GM19193 (cell line): ENCODE results near the gene LSS.

Experiments
- POLR2A ChIP-seq: IDR thresholded peaks from 4 replicates; pipeline ENCODE4 v1.6.1; 2011; ENCODE audit not compliant: insufficient read depth, insufficient read length; ENCODE audit errors: extremely low read depth

The LSS gene

DNA sequence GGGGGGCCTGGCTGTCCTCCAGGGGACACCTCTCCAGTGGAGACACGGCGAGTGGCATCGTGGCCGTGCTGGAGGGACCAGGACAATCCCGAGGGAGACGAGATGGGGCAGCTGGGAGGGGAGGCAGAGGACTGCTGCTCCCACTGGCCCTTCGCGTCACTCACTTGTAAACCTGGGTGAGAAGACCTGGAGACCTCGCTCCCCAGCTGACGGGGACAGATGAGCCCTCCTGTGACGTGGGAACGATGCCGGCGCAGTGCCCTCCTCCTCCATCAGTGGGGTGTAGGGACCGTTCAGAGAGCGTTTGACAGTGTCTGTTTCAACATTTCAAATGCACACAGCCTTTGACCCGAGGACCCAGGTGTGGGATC, 48.9 kb downstream of the LSS start:
- no peak for TF ChIP-seq POLR2A

DNA sequence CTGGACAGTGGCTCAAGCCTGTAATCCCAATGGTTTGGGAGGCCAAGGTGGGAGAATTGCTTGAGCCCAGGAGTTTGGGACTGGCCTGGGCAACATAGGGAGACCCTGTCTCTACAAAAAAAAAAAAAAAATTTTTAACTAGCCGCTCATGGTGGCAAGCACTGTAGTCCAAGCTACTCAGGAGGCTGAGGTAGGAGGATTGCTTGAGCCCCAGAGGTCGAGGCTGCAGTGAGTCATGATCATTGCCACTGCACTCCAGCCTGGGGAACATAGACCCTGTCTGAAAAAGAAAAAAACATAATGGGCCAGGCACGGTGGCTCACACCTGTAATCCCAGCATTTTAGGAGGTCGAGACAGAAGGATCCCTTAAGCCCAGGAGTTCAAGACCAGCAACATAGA, 49.6 kb downstream of the LSS start:
- TF ChIP-seq POLR2A, result no peak

DNA sequence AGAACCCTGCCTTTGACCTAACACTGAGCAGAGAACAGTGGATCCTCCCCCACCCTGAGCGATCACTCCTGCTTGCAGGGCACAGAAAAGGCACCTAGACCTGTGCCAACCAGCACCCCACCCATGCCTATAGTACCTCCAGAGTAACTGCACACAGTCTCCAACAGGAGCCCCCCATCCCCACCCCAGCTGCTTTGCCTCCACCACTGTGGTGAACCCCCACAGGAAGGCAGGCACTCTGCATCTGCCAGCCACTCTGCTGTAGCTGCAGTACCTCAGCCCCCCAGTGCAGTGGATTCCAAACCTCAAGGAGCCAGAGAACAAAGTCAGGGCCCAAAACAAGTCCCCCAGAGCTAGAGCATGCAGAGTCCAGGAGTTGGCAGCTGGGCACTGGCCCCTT, 55.0 kb downstream of the LSS start:
- no peak for TF ChIP-seq POLR2A

DNA sequence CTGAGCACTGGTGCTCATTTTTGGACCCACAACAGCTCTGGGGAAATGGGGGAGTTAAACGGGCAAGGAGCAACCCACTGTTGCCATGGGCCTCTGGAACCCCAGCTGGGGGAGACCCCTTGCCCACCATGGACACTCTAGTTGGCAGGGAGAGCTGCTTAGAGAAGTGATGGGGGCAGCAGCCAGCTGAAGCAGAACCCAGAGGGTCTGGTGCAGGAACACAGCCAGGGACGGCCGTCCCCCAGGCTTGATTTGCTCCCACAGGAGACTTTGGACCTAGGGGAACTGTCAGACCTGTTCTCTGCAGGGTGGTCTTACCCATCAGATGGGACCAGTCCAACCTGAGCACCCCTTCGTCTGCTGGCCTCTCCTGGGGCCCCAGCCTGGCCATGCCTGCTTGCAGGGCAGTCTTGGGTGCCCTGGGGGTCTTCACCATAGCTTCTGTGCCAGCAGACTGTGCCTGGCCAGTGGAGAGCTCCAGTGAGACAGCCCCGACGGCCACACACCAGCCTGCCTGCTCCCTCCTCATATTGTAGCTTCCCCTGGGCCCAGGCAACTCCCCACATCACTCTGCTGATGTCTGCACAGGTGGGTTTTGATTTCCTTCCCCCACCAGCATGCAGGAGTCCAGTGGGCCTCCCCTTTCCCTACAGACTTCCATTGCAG, 55.6 kb downstream of the LSS start:
- TF ChIP-seq POLR2A, result no peak

DNA sequence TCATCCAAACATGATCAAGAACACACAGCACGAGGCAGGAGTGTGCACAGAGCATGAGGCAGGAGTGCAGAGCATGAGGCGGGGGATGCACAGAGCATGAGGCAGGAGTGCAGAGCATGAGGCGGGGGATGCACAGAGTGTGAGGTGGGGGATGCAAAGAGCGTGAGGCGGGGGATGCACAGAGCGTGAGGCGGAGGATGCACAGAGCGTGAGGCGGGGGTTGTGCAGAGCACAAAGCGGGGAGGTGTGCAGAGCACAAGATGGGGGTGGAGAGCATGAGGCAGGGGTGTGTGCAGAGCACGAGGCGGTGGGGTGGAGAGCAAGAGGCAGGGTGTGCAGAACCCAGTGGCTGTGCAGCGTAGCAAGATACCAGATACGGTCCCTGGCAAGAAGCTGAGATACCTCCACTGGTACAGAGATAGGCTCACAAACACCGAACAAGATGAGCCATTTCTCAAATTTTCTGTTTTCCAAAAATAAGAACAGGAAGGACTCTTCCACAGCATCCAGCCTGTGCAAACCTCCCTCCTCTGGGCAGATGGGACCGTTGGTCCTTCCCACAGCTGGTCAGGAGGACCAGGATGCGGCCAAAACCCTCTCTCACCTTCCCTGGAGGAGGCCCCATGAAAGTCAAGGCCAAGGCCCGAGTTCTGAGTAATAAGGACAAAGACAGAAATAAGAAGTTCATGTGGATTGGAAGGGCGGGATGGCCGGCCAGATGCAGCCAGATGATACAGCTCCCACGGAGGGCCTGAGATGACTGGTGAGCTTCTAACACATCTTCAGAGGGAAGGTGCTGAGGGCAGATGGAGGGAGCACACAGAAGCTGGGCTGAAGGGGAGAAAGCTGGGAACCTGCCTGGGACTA, 56.3 kb downstream of the LSS start:
- TF ChIP-seq POLR2A, result no peak

DNA sequence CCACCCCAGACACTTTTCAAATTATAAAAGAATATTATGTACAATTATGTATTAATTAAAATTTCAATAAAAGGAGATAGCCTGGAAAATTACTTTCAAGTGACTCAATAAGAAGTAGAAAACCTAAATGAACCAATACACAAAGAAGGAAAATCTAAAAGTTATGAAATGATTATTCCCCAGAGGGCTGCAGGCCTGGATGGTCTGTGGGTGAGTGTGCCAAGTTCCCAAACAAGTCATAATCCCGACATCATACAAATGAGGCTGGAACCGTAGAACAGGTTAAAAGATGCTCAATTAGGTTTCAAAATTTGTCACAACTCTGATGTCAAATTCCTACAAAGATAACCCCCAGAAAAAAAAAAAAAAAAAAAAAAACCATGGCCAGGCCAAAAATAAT, 57.0 kb downstream of the LSS start:
- no peak for TF ChIP-seq POLR2A

DNA sequence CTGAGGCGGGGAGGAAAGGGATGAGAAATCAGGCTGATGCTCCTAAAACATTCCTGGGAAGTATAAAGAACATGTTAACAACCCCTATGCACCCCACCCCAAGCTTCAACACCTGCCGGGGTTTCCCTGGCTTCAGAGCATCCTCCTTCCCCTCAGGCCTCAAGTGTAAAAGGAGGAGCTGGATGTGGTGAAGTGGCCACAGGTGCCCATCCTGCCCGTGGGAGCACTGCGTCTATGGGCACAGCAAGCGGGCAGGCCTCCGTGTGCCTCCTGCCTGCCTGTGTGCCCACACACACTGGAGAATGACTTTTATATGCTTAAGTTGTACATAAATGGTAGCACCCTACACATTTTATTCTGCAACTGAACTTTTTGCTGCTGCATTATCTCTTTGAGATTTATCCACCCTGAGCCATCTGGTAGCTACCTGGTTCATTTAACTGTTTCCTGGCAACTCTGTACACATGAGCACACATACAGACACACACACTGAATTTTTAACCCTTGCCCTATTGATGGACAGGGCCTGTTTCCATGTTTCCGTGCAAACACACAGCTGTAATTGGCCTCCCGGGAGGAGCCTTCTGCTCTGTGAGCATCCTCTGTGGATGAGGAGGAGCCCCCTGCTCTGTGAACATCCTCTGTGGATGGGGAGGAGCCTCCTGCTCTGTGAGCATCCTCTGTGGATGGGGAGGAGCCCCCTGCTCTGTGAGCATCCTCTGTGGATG, 59.8 kb downstream of the LSS start:
- no peak for TF ChIP-seq POLR2A

DNA sequence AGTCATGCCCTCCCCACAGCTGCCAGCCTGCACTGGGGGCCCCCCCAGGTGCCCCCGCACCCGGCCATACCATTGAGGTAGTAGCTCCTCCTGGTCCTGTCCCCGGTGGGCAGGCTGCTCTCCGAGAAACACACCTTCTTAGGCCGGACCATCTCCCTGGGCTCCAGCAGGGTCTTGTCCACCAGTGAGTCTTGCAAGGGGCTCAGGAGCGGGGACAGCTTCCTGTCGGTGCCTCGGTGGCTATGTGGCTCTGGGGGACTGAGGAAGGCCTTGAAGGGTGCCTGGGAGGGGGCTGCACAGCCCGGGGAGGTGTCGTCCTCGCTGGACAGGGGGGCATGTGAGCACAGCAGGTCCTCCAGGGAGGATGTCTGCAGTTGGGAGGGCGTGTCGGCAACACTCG, 60.3 kb downstream of the LSS start:
- no peak for TF ChIP-seq POLR2A

DNA sequence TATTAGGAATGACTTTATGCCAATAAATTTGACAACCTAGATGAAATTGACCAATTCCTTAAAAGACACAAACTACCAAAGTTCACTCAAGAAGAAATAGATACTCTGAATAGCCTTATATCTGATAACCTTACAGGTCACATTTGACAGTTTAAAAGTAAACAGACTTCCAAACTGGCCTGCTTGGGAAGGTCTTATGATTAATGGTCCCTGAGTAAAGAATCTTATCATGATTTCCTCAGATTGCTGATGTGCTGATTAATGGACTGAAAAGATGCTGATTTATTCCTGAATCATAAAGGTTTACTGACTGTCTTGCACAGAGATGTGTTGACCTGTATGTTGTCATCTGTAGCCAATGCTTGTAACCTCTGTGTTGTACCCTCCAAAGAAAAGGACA, 63.5 kb downstream of the LSS start:
- TF ChIP-seq POLR2A, result no peak

DNA sequence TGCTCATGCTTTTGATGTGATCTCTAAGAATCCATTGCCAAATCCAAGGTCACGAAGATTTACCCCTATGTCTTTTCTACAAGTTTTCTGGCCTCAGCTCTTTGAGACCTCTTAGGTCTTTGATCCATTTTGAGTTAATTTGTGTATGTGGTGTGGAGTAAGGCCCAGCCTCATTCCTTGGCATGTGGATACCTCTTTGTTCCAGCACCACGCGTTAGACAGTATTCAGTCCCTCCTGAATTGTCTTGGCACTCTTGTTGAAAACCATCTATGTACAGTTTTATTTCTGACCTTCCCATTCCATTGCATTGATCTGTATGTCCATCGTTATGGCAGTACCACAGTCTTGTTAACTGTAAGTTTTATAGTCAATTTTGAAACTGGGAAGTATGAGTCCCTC, 65.2 kb downstream of the LSS start:
- TF ChIP-seq POLR2A, result no peak

DNA sequence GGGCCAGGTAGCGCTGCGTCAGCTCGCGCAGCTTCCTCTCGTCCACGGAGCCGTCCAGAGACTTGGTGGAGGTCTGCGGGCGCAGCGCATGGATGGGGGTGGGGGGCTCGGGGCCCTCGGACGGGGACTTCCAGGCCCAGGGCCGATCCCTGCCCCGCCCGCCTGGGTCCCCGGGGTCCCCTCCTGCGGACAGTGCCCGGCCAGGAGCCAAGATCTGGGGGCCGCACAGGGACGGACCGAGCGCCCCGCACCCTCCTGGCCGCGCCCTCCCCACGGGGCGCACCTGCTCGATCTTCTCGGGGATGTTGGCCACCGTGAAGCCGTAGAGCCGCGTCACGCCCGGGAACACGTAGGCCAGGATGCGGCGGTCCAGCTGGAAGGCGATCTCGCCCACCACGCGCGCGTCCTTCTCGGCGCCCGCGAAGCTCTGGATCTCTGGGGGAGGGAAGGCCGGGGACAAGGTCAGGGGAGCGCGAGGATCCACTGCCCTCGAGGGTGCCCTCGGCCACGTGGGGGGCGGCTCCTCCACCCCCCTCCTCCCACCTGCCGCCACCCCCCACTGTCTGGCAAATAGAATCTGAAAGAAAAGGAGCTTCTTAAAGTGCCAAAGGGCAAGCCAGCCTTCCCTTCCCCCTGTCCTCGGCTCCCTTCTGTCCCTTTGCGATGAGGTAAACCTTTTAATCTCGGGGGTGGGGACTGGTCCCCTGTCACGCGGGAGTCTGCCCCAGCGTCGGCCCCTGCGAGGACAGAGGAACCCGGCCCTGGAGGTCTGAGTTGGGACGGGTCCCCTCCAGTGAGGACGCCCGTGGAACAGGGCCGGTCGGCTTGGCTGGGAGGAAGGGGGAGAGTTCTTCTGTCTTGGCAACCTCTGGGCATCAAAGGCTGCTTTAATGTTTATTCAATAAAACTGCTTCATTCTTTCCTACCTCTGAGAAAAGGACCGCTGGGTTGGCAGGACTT, 66.7 kb downstream of the LSS start:
- TF ChIP-seq POLR2A, result no peak

DNA sequence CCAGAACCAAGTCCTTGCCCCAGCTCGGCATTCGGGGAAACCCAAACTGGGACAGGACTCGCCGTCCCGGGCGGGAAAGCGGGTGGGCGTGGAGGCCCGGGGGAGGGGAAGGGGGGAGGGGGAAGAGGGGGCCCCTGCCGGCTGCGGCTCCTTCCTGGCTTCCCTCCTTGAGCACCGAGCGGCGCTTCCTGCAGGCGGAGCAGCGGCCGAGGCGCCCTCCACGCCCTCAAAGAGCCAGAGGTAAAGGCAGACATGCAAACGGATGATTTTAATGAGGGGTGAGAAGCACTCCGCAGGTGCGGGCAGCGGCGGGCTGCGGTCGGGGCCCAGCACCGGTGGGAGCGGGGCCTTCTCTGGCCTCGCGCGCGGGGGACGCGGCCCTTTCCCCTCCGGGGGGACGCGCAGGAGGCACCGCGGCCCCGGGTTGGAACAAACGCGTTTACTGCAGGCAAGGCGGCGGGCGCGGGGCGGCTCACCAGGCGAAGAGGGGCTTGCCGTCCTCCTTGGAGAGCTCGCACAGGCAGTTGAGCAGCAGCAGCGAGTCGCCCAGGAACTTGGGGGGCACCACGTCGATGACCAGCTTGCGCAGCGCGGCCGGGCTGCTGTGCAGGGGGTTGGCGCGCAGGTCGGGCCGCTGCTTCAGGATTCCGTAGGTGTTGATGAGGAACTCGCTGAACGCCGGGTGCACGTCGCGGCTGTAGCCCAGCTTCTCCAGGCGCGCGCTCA, 67.5 kb downstream of the LSS start:
- no peak for TF ChIP-seq POLR2A

DNA sequence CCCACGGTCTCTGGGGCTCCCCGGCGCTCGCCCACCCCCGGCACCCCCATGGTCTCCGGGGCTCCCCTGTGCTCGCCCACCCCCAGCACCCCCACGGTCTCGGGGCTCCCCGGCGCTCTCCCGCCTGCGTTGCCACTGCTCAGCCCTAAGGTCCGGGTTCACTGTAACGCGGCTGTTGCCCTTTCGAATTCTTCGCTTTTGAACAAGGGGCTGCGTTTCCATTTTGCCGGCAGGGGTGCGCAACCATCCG, 68.0 kb downstream of the LSS start:
- TF ChIP-seq POLR2A, result no peak

DNA sequence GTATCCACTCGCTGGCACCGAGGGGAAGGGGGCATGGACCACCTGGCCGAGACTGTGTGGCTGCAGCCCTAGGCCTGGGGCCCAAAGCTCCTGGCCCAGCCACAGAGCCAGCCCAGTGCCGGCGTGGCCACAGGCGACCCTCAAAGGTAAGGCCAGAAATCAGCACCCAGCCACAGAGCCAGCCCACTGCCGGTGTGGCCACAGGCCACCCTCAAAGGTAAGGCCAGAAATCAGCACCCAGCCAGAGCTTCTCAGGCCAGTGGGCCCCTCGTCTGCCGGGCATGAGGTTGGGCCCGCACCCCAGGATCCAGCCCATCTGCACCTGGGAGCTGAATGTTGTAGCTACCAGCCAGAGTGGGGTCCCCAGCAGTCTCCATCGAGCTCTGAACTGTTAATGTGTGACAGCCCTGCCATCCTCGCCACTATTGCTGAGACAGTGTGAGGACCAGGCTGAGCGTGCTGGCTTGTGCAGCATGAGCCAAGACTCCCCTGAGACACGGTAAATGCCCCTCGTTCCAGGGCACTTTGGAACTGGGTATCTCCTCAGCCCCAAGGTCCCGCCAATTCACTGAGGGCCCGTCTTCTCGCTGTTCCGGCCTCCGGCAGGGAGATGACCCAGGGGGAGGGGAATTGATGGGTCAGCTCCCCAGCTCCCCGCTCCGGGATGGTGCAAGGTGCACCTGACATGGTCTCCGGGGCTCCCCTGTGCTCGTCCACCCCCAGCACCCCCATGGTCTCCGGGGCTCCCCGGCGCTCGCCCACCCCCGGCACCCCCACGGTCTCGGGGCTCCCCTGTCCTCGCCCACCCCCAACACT, 68.5 kb downstream of the LSS start:
- TF ChIP-seq POLR2A, result no peak

DNA sequence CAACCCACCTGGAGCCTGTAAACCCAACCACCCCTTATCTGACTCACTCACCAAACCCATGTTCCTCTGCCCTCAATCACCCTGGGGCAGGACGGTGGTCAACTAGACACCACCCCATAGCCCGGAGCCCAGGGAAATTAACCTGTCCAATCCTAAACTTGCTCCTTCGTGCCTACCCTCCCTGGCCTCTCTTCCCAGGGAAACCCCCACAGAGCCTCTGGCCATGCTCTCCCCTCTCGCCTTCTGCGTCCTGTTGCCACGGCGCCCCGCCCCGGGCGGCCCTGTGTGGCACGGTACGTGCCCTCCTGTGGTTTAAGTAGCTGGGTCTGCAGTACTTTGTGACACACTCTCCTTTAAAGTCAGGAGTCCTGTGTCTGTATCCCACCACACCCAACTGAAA, 69.2 kb downstream of the LSS start:
- TF ChIP-seq POLR2A, result no peak
